Ovary (tissue), 3 donors: ENCODE measurements around the gene CD3E.

Experiments used
- CTCF ChIP-seq, 3 donors: fragments of 450-650 bp in 2 of 3; fragments of 200-600 bp in 1 of 3; IDR thresholded peaks; one replicate each; pipeline versions ENCODE4 v1.5.1 to v1.8.0; 2016 to 2022; ENCODE audit warnings: antibody characterized with exemption in 3 of 3, mild to moderate bottlenecking in 1 of 3
- EP300 ChIP-seq: sonication (generic); formaldehyde crosslinking; IDR thresholded peaks from one replicate; pipeline ENCODE4 v1.6.1; 2017; ENCODE audit warnings: antibody characterized with exemption
- POLR2A ChIP-seq: fragments of 450-650 bp; IDR thresholded peaks from one replicate; pipeline ENCODE4 v1.6.1; 2017; ENCODE audit warnings: antibody characterized with exemption, mild to moderate bottlenecking, moderate library complexity
- donor health status: DM: no; HTN: no; CAD: no.

- TF ChIP-seq CTCF (IDR thresholded peaks at IDR 0.05) (no peak), EP300 (no peak), POLR2A (no peak)
These were observed 34.1 kb downstream of the CD3E start for GRCh38 chr11:118338637-118339061.
